HEK293 (cell line): ENCODE results near the gene SLC26A4.

Source experiments
- CTCF ChIA-PET: fragments of 350-600 bp; formaldehyde crosslinking; extraction: SDS; loops from one replicate; lab custom pipeline; 2021; ENCODE audit warnings: antibody characterized with exemption; lab: Yijun Ruan, JAX
- POLR2A ChIA-PET: fragments of 300-600 bp; formaldehyde crosslinking; extraction: SDS; loops from one replicate; lab custom pipeline; 2020; ENCODE audit warnings: antibody characterized with exemption, inconsistent platforms; lab: Yijun Ruan, JAX
- H3K27ac ChIP-seq: fragments of 200-500 bp; sonication (Bioruptor generic); 2 replicates; pipeline ENCODE4 v1.5.1; 2014; ENCODE audit warnings: low read depth, low read length, control low read depth, inconsistent platforms; ENCODE audit errors: extremely low read depth
- H3K36me3 ChIP-seq, 2 experiments: fragments of 200-500 bp in 1 of 2; sonication (Bioruptor generic) in 1 of 2; 1 replicate in 1 of 2; 2 replicates in 1 of 2; pipeline ENCODE4 v1.5.1; 2014 to 2017; ENCODE audit warnings: inconsistent platforms in 2 of 2, low read length in 2 of 2; ENCODE audit not compliant: control insufficient read depth in 2 of 2, insufficient read depth in 1 of 2
- H3K4me1 ChIP-seq: fragments of 200-500 bp; sonication (Bioruptor generic); 2 replicates; pipeline ENCODE4 v1.5.1; 2014; ENCODE audit warnings: mild to moderate bottlenecking, low read length, inconsistent platforms; ENCODE audit not compliant: control insufficient read depth, insufficient read depth
- H3K4me3 ChIP-seq: 2 replicates; pipeline ENCODE4 v1.5.1; 2011; ENCODE audit warnings: low read depth, mild to moderate bottlenecking, control low read depth, low read length, moderate library complexity
- H3K9me3 ChIP-seq: fragments of 200-500 bp; sonication (Bioruptor generic); 2 replicates; pipeline ENCODE4 v1.5.1; 2014; ENCODE audit warnings: low read depth, low read length, inconsistent platforms; ENCODE audit not compliant: control insufficient read depth, insufficient read depth
- BCL11B ChIP-seq: fragments of 450-650 bp; formaldehyde crosslinking; IDR thresholded peaks from 2 replicates; pipeline ENCODE4 v1.5.1; 2016; ENCODE audit warnings: low read depth, missing biosample characterization, missing genetic modification characterization
- BCL6B ChIP-seq: fragments of 450-650 bp; formaldehyde crosslinking; IDR thresholded peaks from 2 replicates; pipeline ENCODE4 v1.5.1; 2017; ENCODE audit warnings: missing biosample characterization, missing genetic modification characterization
- KLF10 ChIP-seq: fragments of 450-650 bp; IDR thresholded peaks from 2 replicates; pipeline ENCODE4 v1.5.1; 2018; ENCODE audit warnings: missing biosample characterization, mild to moderate bottlenecking, missing genetic modification characterization
- PRDM1 ChIP-seq: fragments of 450-650 bp; formaldehyde crosslinking; IDR thresholded peaks from 2 replicates; pipeline ENCODE4; 2016; ENCODE audit warnings: missing biosample characterization, missing genetic modification characterization
- REPIN1 ChIP-seq: fragments of 450-650 bp; formaldehyde crosslinking; IDR thresholded peaks from 2 replicates; pipeline ENCODE4 v1.5.1; 2017; ENCODE audit warnings: missing biosample characterization, missing genetic modification characterization, low read depth
- ZNF114 ChIP-seq: fragments of 450-650 bp; formaldehyde crosslinking; IDR thresholded peaks from 2 replicates; pipeline ENCODE4 v1.5.0; 2017; ENCODE audit warnings: missing biosample characterization, missing genetic modification characterization
- ZNF138 ChIP-seq: fragments of 450-650 bp; formaldehyde crosslinking; IDR thresholded peaks from 2 replicates; pipeline ENCODE4 v1.5.1; 2016; ENCODE audit warnings: missing biosample characterization, missing genetic modification characterization, borderline replicate concordance
- ZNF2 ChIP-seq: fragments of 450-650 bp; formaldehyde crosslinking; IDR thresholded peaks from 2 replicates; pipeline ENCODE4 v1.5.1; 2016; ENCODE audit warnings: missing biosample characterization, missing genetic modification characterization
- ZNF211 ChIP-seq: fragments of 450-650 bp; formaldehyde crosslinking; IDR thresholded peaks from 2 replicates; pipeline ENCODE4 v1.5.1; 2016; ENCODE audit warnings: low read depth, missing biosample characterization, missing genetic modification characterization
- ZNF239 ChIP-seq: fragments of 450-650 bp; formaldehyde crosslinking; IDR thresholded peaks from 2 replicates; pipeline ENCODE4 v1.5.1; 2016; ENCODE audit warnings: missing biosample characterization, missing genetic modification characterization
- ZNF324 ChIP-seq: fragments of 450-650 bp; formaldehyde crosslinking; IDR thresholded peaks from 2 replicates; pipeline ENCODE4 v1.5.1; 2016; ENCODE audit warnings: missing biosample characterization, missing genetic modification characterization
- ZNF341 ChIP-seq: fragments of 450-650 bp; formaldehyde crosslinking; IDR thresholded peaks from 2 replicates; pipeline ENCODE4; 2016; ENCODE audit warnings: low read depth, missing biosample characterization, missing genetic modification characterization
- ZNF510 ChIP-seq: fragments of 450-650 bp; formaldehyde crosslinking; IDR thresholded peaks from 2 replicates; pipeline ENCODE4 v1.5.1; 2018; ENCODE audit warnings: mild to moderate bottlenecking, missing genetic modification characterization, missing biosample characterization; ENCODE audit not compliant: insufficient replicate concordance
- ZNF560 ChIP-seq: fragments of 450-650 bp; formaldehyde crosslinking; IDR thresholded peaks from 2 replicates; pipeline ENCODE4 v1.5.1; 2017; ENCODE audit warnings: missing biosample characterization, missing genetic modification characterization, borderline replicate concordance
- ZNF561 ChIP-seq: fragments of 450-650 bp; IDR thresholded peaks from 2 replicates; pipeline ENCODE4 v1.5.1; 2018; ENCODE audit warnings: missing biosample characterization, missing genetic modification characterization, borderline replicate concordance
- ZNF571 ChIP-seq: fragments of 450-650 bp; formaldehyde crosslinking; IDR thresholded peaks from 2 replicates; pipeline ENCODE4 v1.5.0; 2017; ENCODE audit warnings: missing biosample characterization, missing genetic modification characterization
- ZNF596 ChIP-seq: fragments of 450-650 bp; IDR thresholded peaks from 2 replicates; pipeline ENCODE4 v1.5.0; 2018; ENCODE audit warnings: missing biosample characterization, mild to moderate bottlenecking, missing genetic modification characterization, moderate library complexity
- ZNF704 ChIP-seq: fragments of 450-650 bp; formaldehyde crosslinking; IDR thresholded peaks from 2 replicates; pipeline ENCODE4 v1.5.1; 2016; ENCODE audit warnings: missing biosample characterization, missing genetic modification characterization
- ZNF707 ChIP-seq: fragments of 450-650 bp; formaldehyde crosslinking; IDR thresholded peaks from 2 replicates; pipeline ENCODE4 v1.5.1; 2016; ENCODE audit warnings: missing biosample characterization, missing genetic modification characterization
- ZNF776 ChIP-seq: fragments of 450-650 bp; formaldehyde crosslinking; IDR thresholded peaks from 2 replicates; pipeline ENCODE4 v1.5.0; 2017; ENCODE audit warnings: missing biosample characterization, missing genetic modification characterization, borderline replicate concordance
- ZNF837 ChIP-seq: fragments of 450-650 bp; formaldehyde crosslinking; IDR thresholded peaks from 2 replicates; pipeline ENCODE4 v1.5.1; 2016; ENCODE audit warnings: missing biosample characterization, missing genetic modification characterization
- ZSCAN30 ChIP-seq: fragments of 450-650 bp; IDR thresholded peaks from 2 replicates; pipeline ENCODE4 v1.5.1; 2018; ENCODE audit warnings: missing biosample characterization, mild to moderate bottlenecking, missing genetic modification characterization, moderate library complexity

Gene SLC26A4

DNA sequence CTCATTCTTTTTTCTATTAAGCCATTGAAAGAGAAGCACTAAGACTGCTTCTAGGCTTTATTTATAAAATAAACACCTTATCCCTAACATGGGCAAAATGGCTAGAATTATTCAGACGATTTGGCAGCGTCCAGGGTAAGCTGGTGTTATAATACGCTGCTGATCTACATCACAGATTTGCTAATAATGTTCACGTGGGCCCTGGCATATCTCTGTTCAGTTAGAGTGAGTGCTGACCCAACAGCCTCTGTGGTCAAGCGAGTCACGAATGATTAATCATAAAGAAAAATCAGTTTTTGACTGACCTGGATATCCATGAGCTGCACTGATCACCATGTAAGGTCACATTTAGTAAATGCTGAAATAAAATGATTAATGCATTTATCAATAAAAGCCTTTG lies 54.9 kb downstream of the SLC26A4 start:
- no peak overlapping the region for H3K4me3 ChIP-seq
- no peaks in the 10 kb centered on the region for H3K36me3 ChIP-seq
- TF ChIP-seq ZNF596 (no peak), ZNF560 (tag by site-specific recombination) (no peak), KLF10 (tag by site-specific recombination) (no peak), REPIN1 (tag by site-specific recombination) (no peak), ZNF138 (tag by site-specific recombination) (no peak), ZNF510 (tag by site-specific recombination) (no peak), ZNF776 (no peak), BCL11B (tag by site-specific recombination) (no peak), ZNF324 (tag by site-specific recombination) (no peak), ZNF211 (tag by site-specific recombination) (no peak), ZNF707 (tag by site-specific recombination) (no peak), ZNF561 (tag by site-specific recombination) (no peak), ZNF2 (tag by site-specific recombination) (no peak), ZNF114 (tag by site-specific recombination) (no peak), ZNF571 (tag by site-specific recombination) (no peak), ZSCAN30 (no peak), ZNF239 (no peak), ZNF341 (tag by site-specific recombination) (no peak), ZNF837 (no peak)
- H3K4me1 ChIP-seq = no peaks in the 10 kb centered on the region
- ChIA-PET POLR2A (interaction anchor here (0.6 kb wide), 1 partner anchor 26 kb away, joined by 3 read pairs; no protein-coding TSS in a partner anchor), CTCF (no interaction called here)
- no peak overlapping the region for H3K27ac ChIP-seq
- no peaks in the 10 kb centered on the region for H3K9me3 ChIP-seq

GRCh38 chr7:107718456-107719193 lies 58.0 kb downstream of the SLC26A4 start:
- TF ChIP-seq BCL6B (tag by site-specific recombination) (no peak), PRDM1 (tag by site-specific recombination) (peak; percentile 70)
- TF ChIP-seq, all 188 proteins: peak for 1
- no peaks in the 10 kb centered on the region for H3K4me1 ChIP-seq
- no peak overlapping the region for H3K27ac ChIP-seq
- H3K9me3 ChIP-seq = no peaks in the 10 kb centered on the region
- H3K36me3 ChIP-seq = no peaks in the 10 kb centered on the region
- ChIA-PET POLR2A (no interaction called here), CTCF (no interaction called here)
- H3K4me3 ChIP-seq = no peak overlapping the region

DNA sequence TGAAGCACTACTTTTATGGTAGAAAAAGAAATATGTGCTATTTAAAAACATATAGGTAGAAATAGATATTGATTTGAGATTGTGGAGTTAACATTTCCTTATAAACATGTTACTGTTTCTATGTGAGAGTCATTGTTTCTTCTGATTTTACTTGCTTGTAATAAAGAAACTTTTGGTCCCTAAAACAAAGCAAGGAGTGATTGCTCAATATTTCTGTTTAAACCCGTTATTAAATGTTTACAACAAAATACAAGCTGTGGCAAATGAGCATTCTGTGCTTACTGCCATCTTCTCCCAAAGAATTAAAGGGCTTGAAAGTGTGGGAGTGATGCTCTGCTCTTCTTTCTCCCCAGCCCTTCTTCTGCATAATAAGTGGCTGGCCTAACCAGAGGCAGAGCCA lies 60.7 kb downstream of the SLC26A4 start:
- no peaks in the 10 kb centered on the region for H3K36me3 ChIP-seq
- CTCF ChIA-PET = no interaction called here
- POLR2A ChIA-PET = no interaction called here

More for the DNA sequence above, 60.7 kb downstream of the SLC26A4 start:
- no peak for TF ChIP-seq ZNF211 (tag by site-specific recombination)
- no peak for TF ChIP-seq ZNF704 (tag by site-specific recombination)
- TF ChIP-seq, all 188 proteins: peak for 0
- Histone ChIP-seq H3K9me3 (no peaks in the 10 kb centered on the region), H3K4me3 (no peak overlapping the region), H3K27ac (no peak overlapping the region), H3K4me1 (no peaks in the 10 kb centered on the region)
